Smooth muscle cell (in vitro differentiated cells): ENCODE data around the gene KNCN. TPM values are rescaled to one million over a fixed set of nuclear protein-coding genes. Genes with fewer than 3 reads are reported as not detected.

ENCODE experiments used
- DNase-seq: peaks from one replicate; lab custom pipeline; 2025; ENCODE audit not compliant: unreplicated experiment; lab: John Stamatoyannopoulos, UW
- H2AFZ ChIP-seq: fragments of 200-600 bp; sonication (generic); 2 replicates; pipeline ENCODE4 v1.6.0; 2016; ENCODE audit warnings: antibody characterized with exemption, low read depth, mild to moderate bottlenecking
- H3F3A ChIP-seq: fragments of 200-600 bp; sonication (generic); 2 replicates; pipeline ENCODE4 v1.6.0; 2017; ENCODE audit warnings: antibody characterized with exemption, low read depth
- H3K27ac ChIP-seq: fragments of 200-600 bp; sonication (generic); 2 replicates; pipeline ENCODE4 v1.5.1; 2016; ENCODE audit warnings: low read depth, mild to moderate bottlenecking
- H3K27me3 ChIP-seq: fragments of 200-600 bp; sonication (generic); 2 replicates; pipeline ENCODE4 v1.6.1; 2016; ENCODE audit warnings: low read depth, mild to moderate bottlenecking
- H3K36me3 ChIP-seq: fragments of 200-600 bp; sonication (generic); 2 replicates; pipeline ENCODE4 v1.5.1; 2016; ENCODE audit warnings: low read depth
- H3K4me1 ChIP-seq: fragments of 200-600 bp; sonication (generic); 2 replicates; pipeline ENCODE4 v1.5.1; 2016; ENCODE audit warnings: low read depth
- H3K4me2 ChIP-seq: fragments of 200-600 bp; sonication (generic); 2 replicates; pipeline ENCODE4 v1.6.0; 2016; ENCODE audit warnings: mild to moderate bottlenecking
- H3K4me3 ChIP-seq: fragments of 200-600 bp; sonication (generic); 2 replicates; pipeline ENCODE4 v1.5.1; 2016; ENCODE audit warnings: mild to moderate bottlenecking
- H3K79me2 ChIP-seq: fragments of 200-600 bp; sonication (generic); 2 replicates; pipeline ENCODE4 v1.6.0; 2016; ENCODE audit warnings: low read depth, mild to moderate bottlenecking
- H3K9ac ChIP-seq: fragments of 200-600 bp; sonication (generic); 2 replicates; pipeline ENCODE4 v1.6.0; 2016; ENCODE audit warnings: low read depth
- H3K9me3 ChIP-seq: fragments of 200-600 bp; sonication (generic); replicated peaks from 2 replicates; pipeline ENCODE4 v1.5.1; 2016; ENCODE audit warnings: low read depth
- H4K20me1 ChIP-seq: fragments of 200-600 bp; sonication (generic); 2 replicates; pipeline ENCODE4 v1.6.0; 2016; ENCODE audit warnings: low read depth
- WGBS: methylation state at CpG from one replicate; pipeline ENCODE4 v1.1.7; 2016; ENCODE audit warnings: low lambda C conversion rate; 5-methylcytosine and 5-hydroxymethylcytosine counted together
- polyA plus RNA-seq: library from polyadenylated mRNA; unstranded; fragments of >200 nt; fragmentation: Nextera tagmentation; extraction: Ambion mirVana; gene quantifications from 2 replicates; pipeline ENCODE4 v1.2.1, GENCODE V29; 2016
- total RNA-seq: library from RNA; depleted of rRNA; stranded (reverse); fragments of >200 nt; gene quantifications from 2 replicates; pipeline ENCODE4 v1.2.3, GENCODE V29; 2014
- TF ChIP-seq, protein P1 (sequence below): fragments of 200-600 bp; sonication (generic); IDR thresholded peaks from 2 replicates; pipeline ENCODE4 v1.5.1; 2017; ENCODE audit warnings: borderline replicate concordance, mild to moderate bottlenecking, antibody characterized with exemption; ENCODE audit not compliant: insufficient read depth, poor library complexity, severe bottlenecking

The KNCN gene
- total and polyA plus RNA-seq, 2 experiments from 2014 or later: not detected

DNA sequence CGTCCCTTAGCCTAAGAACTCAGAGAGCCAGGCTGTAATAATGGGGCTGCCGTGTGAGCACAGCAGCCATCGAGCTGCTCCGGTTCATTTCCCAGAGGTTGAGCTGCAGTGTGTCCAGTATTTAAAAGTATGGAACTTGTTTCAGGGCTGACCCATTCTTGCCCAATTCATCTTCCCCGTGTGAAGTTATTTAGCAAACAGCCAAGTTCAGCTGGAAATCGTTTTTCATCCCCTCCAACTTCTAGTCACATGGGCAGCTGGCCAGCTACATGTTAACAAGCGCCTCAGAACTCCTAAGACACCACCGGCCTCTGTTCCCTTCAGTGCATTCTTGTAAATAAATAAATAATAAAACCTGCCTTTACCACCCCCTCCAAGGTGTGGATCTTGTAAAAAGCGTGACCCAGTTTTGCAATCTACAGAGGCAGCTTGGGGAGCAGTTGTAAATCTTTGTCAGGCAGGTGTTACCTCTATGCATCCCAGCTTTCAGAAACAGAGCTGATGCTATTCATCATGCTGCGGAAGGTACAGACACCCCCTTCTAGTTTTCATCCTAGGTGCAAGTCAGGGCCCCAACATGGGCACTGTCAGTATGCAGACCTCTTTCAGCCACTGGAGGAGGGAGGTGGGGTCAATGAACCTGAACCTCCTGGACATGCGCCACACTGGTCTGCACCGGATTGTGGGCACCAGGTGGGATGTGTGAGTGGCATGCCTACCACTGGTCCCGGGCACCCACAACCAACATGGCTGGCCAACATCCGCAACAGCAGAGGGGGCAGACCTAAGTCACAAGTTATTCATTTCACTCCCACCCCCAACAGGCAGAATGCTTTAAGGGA lies 18.7 kb upstream of the KNCN start:
- H3K27me3 ChIP-seq: no peaks in the 10 kb centered on the region
- H3K4me2 ChIP-seq: no peak overlapping the region
- no peaks in the 10 kb centered on the region for H4K20me1 ChIP-seq
- no peaks in the 10 kb centered on the region for H3F3A ChIP-seq
- H3K27ac ChIP-seq: no peak overlapping the region
- WGBS: 92% methylated on average over 14 of the region's 14 CpGs
- no peak overlapping the region for H3K4me3 ChIP-seq
- no peaks in the 10 kb centered on the region for H3K9me3 ChIP-seq
- H3K79me2 ChIP-seq: no peaks in the 10 kb centered on the region
- TF ChIP-seq, protein P1, sequence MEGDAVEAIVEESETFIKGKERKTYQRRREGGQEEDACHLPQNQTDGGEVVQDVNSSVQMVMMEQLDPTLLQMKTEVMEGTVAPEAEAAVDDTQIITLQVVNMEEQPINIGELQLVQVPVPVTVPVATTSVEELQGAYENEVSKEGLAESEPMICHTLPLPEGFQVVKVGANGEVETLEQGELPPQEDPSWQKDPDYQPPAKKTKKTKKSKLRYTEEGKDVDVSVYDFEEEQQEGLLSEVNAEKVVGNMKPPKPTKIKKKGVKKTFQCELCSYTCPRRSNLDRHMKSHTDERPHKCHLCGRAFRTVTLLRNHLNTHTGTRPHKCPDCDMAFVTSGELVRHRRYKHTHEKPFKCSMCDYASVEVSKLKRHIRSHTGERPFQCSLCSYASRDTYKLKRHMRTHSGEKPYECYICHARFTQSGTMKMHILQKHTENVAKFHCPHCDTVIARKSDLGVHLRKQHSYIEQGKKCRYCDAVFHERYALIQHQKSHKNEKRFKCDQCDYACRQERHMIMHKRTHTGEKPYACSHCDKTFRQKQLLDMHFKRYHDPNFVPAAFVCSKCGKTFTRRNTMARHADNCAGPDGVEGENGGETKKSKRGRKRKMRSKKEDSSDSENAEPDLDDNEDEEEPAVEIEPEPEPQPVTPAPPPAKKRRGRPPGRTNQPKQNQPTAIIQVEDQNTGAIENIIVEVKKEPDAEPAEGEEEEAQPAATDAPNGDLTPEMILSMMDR: no peak
- H3K9ac ChIP-seq: no peak overlapping the region
- H3K36me3 ChIP-seq: peaks cover 5% of the 10 kb centered on the region
- peaks cover 10% of the 10 kb centered on the region for H3K4me1 ChIP-seq
- DNase-seq: no peak
- no peak overlapping the region for H2AFZ ChIP-seq

DNA sequence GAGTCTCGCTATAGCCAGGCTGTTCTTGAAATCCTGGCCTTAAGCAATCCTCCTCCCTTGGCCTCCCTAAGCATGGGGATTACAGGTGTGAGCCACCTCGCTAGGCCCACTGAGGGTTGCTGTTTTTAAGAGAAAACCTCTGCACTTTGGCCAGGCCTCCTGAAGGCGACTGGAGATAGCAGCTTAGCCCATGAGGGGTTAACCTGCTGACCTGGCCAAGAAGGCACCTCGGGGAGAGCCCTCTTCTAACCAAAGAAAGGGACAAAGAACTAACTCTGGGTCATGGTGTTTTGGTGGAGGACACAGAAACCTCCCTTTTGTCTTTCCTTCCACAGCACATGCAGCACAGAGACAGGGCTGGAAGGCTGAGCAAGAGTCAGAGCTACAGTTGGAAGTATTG lies 17.7 kb upstream of the KNCN start:
- peaks cover 10% of the 10 kb centered on the region for H3K4me1 ChIP-seq
- H3K27ac ChIP-seq: no peak overlapping the region
- H3K36me3 ChIP-seq: peaks cover 5% of the 10 kb centered on the region
- TF ChIP-seq, protein P1: no peak
- no peak overlapping the region for H3K4me2 ChIP-seq
- H2AFZ ChIP-seq: no peak overlapping the region
- 95% methylated on average over 4 of the region's 4 CpGs for WGBS
- H3K9ac ChIP-seq: no peak overlapping the region
- no peak for DNase-seq
- no peaks in the 10 kb centered on the region for H3K27me3 ChIP-seq
- no peaks in the 10 kb centered on the region for H3F3A ChIP-seq
- no peaks in the 10 kb centered on the region for H4K20me1 ChIP-seq
- H3K79me2 ChIP-seq: no peaks in the 10 kb centered on the region
- H3K9me3 ChIP-seq: no peaks in the 10 kb centered on the region
- H3K4me3 ChIP-seq: no peak overlapping the region

DNA sequence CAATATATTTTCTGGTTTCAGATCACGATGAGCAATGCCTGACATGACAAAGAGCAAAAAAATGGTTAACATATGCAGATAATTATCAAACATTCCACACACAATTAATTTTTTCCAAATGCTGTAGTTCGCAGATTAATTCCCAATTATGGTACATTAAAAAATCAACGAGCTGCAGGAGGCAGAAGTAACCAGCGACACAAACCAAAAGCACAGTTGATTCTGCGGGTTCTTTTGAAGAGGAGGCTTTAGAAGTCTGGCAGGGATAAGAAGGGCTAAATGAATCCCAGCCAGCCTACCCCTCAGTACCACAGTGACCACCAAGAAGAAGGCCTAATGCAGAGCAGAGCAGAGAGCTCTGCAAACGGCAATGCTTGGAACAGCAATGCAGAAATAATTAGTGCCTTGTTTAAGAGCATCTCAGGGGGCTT lies 17.0 kb upstream of the KNCN start:
- Histone ChIP-seq H3K4me1 (peaks cover 10% of the 10 kb centered on the region), H3K27me3 (no peaks in the 10 kb centered on the region), H3K9me3 (no peaks in the 10 kb centered on the region), H3K36me3 (peaks cover 5% of the 10 kb centered on the region), H3K4me3 (no peak overlapping the region), H3F3A (no peaks in the 10 kb centered on the region), H3K4me2 (no peak overlapping the region), H3K9ac (no peak overlapping the region), H3K79me2 (no peaks in the 10 kb centered on the region), H3K27ac (no peak overlapping the region), H4K20me1 (no peaks in the 10 kb centered on the region), H2AFZ (no peak overlapping the region)
- no peak for DNase-seq
- TF ChIP-seq, protein P1: no peak
- 91% methylated on average over 6 of the region's 6 CpGs for WGBS

DNA sequence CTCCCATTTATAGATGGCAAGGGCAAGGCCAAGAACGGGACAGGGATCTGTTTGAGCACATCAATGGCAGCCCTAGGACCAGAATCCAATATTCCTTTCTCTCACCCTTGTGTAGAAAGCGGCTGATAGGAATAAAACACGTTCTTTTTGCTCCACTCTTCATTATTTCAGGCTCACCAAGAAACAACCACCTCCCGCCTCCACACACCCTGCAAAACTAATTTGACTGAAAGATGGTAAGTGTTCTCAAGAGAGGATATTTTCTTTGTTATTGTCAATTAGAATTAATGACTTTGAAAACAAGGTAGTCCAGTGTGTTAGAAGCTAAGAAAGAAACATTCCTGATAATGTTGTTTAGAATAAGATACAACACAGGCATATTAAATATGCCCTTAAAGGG lies 11.9 kb upstream of the KNCN start:
- TF ChIP-seq, protein P1: no peak
- no peak overlapping the region for H3K4me2 ChIP-seq
- H3K9me3 ChIP-seq: no peaks in the 10 kb centered on the region
- H3K36me3 ChIP-seq: peaks cover 5% of the 10 kb centered on the region
- no peak overlapping the region for H3K9ac ChIP-seq
- H2AFZ ChIP-seq: no peak overlapping the region
- H3K27me3 ChIP-seq: no peaks in the 10 kb centered on the region
- H4K20me1 ChIP-seq: no peaks in the 10 kb centered on the region
- H3K4me1 ChIP-seq: no peaks in the 10 kb centered on the region
- no peak for DNase-seq
- 96% methylated on average over 4 of the region's 4 CpGs for WGBS
- no peaks in the 10 kb centered on the region for H3K79me2 ChIP-seq
- no peak overlapping the region for H3K27ac ChIP-seq
- no peak overlapping the region for H3K4me3 ChIP-seq
- no peaks in the 10 kb centered on the region for H3F3A ChIP-seq
